ENCODE data around the gene KIF5A. TPM values are rescaled to one million over a fixed set of nuclear protein-coding genes. Genes with fewer than 3 reads are reported as not detected.

KIF5A gene
- total RNA-seq, 3 donors from 2014 or later (not counting 1 experiment from before 2014, with no cell fraction given) = 0.09 to 0.40 (median 0.16) TPM

GRCh38 chr12:57526477-57527126 lies 23.2 kb upstream of the KIF5A start:
- no peak for TF ChIP-seq CTCF (IDR thresholded peaks at IDR 0.05)
- ATAC-seq = no peak
- Histone ChIP-seq H3K4me3 (ENCODE audit: low read length) (no peak overlapping the region), H3K36me3 (ENCODE audit: control insufficient read depth, insufficient read depth, low read length) (peaks cover 58% of the 10 kb centered on the region), H3K27me3 (ENCODE audit: control insufficient read depth, insufficient read depth, low read length) (no peaks in the 10 kb centered on the region), H3K9me3 (ENCODE audit: control insufficient read depth, insufficient read depth, low read length) (no peaks in the 10 kb centered on the region), H3K27ac (ENCODE audit: low read length) (no peak overlapping the region), H3K4me1 (ENCODE audit: control insufficient read depth, insufficient read depth, low read length) (peaks cover 32% of the 10 kb centered on the region)
- intact Hi-C loops (cut with micrococcal nuclease) = no loop called here
- Mint-ChIP-seq H3K27ac (peak overlapping the region in 1 of 2 donors; percentile 99), H3K4me1 (peaks cover 16 to 54% of the 10 kb centered on the region in 2 donors), H3K36me3 (peaks cover 8% of the 10 kb centered on the region), H3K9me3 (no peaks in the 10 kb centered on the region), H3K4me3 (no peak overlapping the region), H3K27me3 (ENCODE audit: low read depth in 2 of 2) (no peaks in the 10 kb centered on the region)
- 96% methylated on average over 3 of the region's 4 CpGs for WGBS (ENCODE audit: insufficient coverage)
- DNase-seq = no peak

GRCh38 chr12:57527184-57527583 lies 22.7 kb upstream of the KIF5A start:
- Mint-ChIP-seq H3K4me3 (no peak overlapping the region), H3K4me1 (peaks cover 10 to 49% of the 10 kb centered on the region in 2 donors), H3K9me3 (no peaks in the 10 kb centered on the region), H3K27ac (peak overlapping the region in 1 of 2 donors; percentile 99), H3K36me3 (peaks cover 8% of the 10 kb centered on the region), H3K27me3 (ENCODE audit: low read depth in 2 of 2) (no peaks in the 10 kb centered on the region)
- H3K4me1 ChIP-seq (ENCODE audit: control insufficient read depth, insufficient read depth, low read length) = peaks cover 26% of the 10 kb centered on the region
- H3K27ac ChIP-seq (ENCODE audit: low read length) = no peak overlapping the region
- TF ChIP-seq CTCF (IDR thresholded peaks at IDR 0.05) = no peak
- 94% methylated on average over 5 of the region's 5 CpGs for WGBS (ENCODE audit: insufficient coverage)
- DNase-seq (no peak), ATAC-seq (no peak)
- no peak overlapping the region for H3K4me3 ChIP-seq (ENCODE audit: low read length)
- intact Hi-C loops (cut with micrococcal nuclease) = no loop called here
- peaks cover 63% of the 10 kb centered on the region for H3K36me3 ChIP-seq (ENCODE audit: control insufficient read depth, insufficient read depth, low read length)
- no peaks in the 10 kb centered on the region for H3K27me3 ChIP-seq (ENCODE audit: control insufficient read depth, insufficient read depth, low read length)
- no peaks in the 10 kb centered on the region for H3K9me3 ChIP-seq (ENCODE audit: control insufficient read depth, insufficient read depth, low read length)

- H3K27ac ChIP-seq (ENCODE audit: low read length) = no peak overlapping the region
- H3K4me3 ChIP-seq (ENCODE audit: low read length) = no peak overlapping the region
These were observed 21.7 kb upstream of the KIF5A start for GRCh38 chr12:57528176-57528575.

More at GRCh38 chr12:57528176-57528575, 21.7 kb upstream of the KIF5A start:
- Mint-ChIP-seq H3K27ac (peak overlapping the region in 1 of 2 donors; percentile 64), H3K4me3 (no peak overlapping the region), H3K36me3 (peaks cover 15% of the 10 kb centered on the region), H3K9me3 (no peaks in the 10 kb centered on the region), H3K27me3 (ENCODE audit: low read depth in 2 of 2) (no peaks in the 10 kb centered on the region), H3K4me1 (peaks cover 10 to 44% of the 10 kb centered on the region in 2 donors)
- H3K36me3 ChIP-seq (ENCODE audit: control insufficient read depth, insufficient read depth, low read length) = peaks cover 73% of the 10 kb centered on the region
- H3K4me1 ChIP-seq (ENCODE audit: control insufficient read depth, insufficient read depth, low read length) = peaks cover 22% of the 10 kb centered on the region
- no peak for TF ChIP-seq CTCF (IDR thresholded peaks at IDR 0.05)
- no peaks in the 10 kb centered on the region for H3K9me3 ChIP-seq (ENCODE audit: control insufficient read depth, insufficient read depth, low read length)
- WGBS (ENCODE audit: insufficient coverage) = 96% methylated on average over 11 of the region's 12 CpGs
- H3K27me3 ChIP-seq (ENCODE audit: control insufficient read depth, insufficient read depth, low read length) = no peaks in the 10 kb centered on the region
- intact Hi-C loops (cut with micrococcal nuclease) = no loop called here
- no peak for DNase-seq
- ATAC-seq = no peak
